H7 (cell line): ENCODE data around the gene GART. TPM values are rescaled to one million over a fixed set of nuclear protein-coding genes. Genes with fewer than 3 reads are reported as not detected.
"Not testable (repeated sequence)": the region's sequence is repeated elsewhere in the genome, so short reads cannot be mapped to it uniquely, and the experiment has no call there.

ENCODE experiments used
- DNase-seq: peaks from one replicate; pipeline ENCODE4 v3.0.0; 2012
- H3K27me3 ChIP-seq: 2 replicates; pipeline ENCODE4 v1.6.0; 2011; ENCODE audit warnings: mild to moderate bottlenecking, low read length; ENCODE audit not compliant: control insufficient read depth, insufficient read depth
- H3K36me3 ChIP-seq: replicated peaks from 2 replicates; pipeline ENCODE4 v1.5.1; 2011; ENCODE audit warnings: low read length; ENCODE audit not compliant: control insufficient read depth, insufficient read depth
- H3K4me3 ChIP-seq: 2 replicates; pipeline ENCODE4 v1.5.1; 2011; ENCODE audit warnings: low read depth, mild to moderate bottlenecking, control low read depth, low read length, moderate library complexity; ENCODE audit not compliant: insufficient read depth
- total RNA-seq: library from RNA; depleted of rRNA; stranded (reverse); fragments of >200 nt; shearing (Covaris generic); gene quantifications from 2 replicates; pipeline ENCODE4 v1.2.3, GENCODE V29; 2014; rRNA removed

GART gene
- total RNA-seq = 144 and 153 TPM in 2 replicates

GRCh38 chr21:33541756-33542639 lies at the start of gene GART:
GART (minus strand) TSS chr21:33542117; CDS start chr21:33539315, 2,802 bp downstream.
- Histone ChIP-seq H3K27me3 (no peaks in the 10 kb centered on the region), H3K4me3 (peak within 1 kb of the TSS; percentile 96), H3K36me3 (peaks cover 15% of the 10 kb centered on the region)
- peak; percentile 92 for DNase-seq

- Histone ChIP-seq H3K4me3 (peak within 1 kb of the TSS; percentile 88), H3K36me3 (peaks cover 2% of the 10 kb centered on the region), H3K27me3 (peaks cover 3% of the 10 kb centered on the region)
- DNase-seq = peak; percentile 99
These were observed 46.8 kb upstream of the GART start, which contains the start of gene DONSON for GRCh38 chr21:33588485-33589335. DONSON (minus strand) TSS chr21:33588684; CDS start chr21:33588641, 43 bp downstream.

GRCh38 chr21:33587792-33588484 lies 46.0 kb upstream of the GART start:
- Histone ChIP-seq H3K4me3 (peak overlapping the region; percentile 88), H3K27me3 (peaks cover 3% of the 10 kb centered on the region), H3K36me3 (peaks cover 2% of the 10 kb centered on the region)
- peak; percentile 75 for DNase-seq

- peaks cover 3% of the 10 kb centered on the region for H3K27me3 ChIP-seq
- no peak overlapping the region for H3K4me3 ChIP-seq
- DNase-seq = no peak
- peaks cover 2% of the 10 kb centered on the region for H3K36me3 ChIP-seq
These were observed 45.0 kb upstream of the GART start for GRCh38 chr21:33586927-33587326.

- DNase-seq = no peak
- H3K36me3 ChIP-seq = peaks cover 3% of the 10 kb centered on the region
- H3K27me3 ChIP-seq = peaks cover 3% of the 10 kb centered on the region
- H3K4me3 ChIP-seq = no peak overlapping the region
These were observed 42.5 kb upstream of the GART start for GRCh38 chr21:33584455-33584854.

- no peak for DNase-seq
- H3K27me3 ChIP-seq = no peaks in the 10 kb centered on the region
- H3K36me3 ChIP-seq = peaks cover 16% of the 10 kb centered on the region
- H3K4me3 ChIP-seq = no peak overlapping the region
These were observed 37.1 kb upstream of the GART start for GRCh38 chr21:33578959-33579542.

GRCh38 chr21:33578214-33578613 lies 36.3 kb upstream of the GART start:
- Histone ChIP-seq H3K36me3 (peaks cover 17% of the 10 kb centered on the region), H3K27me3 (no peaks in the 10 kb centered on the region), H3K4me3 (no peak overlapping the region)
- no peak for DNase-seq

- not testable (repeated sequence) for H3K27me3 ChIP-seq, H3K4me3 ChIP-seq, DNase-seq
- peaks cover 22% of the 10 kb centered on the region for H3K36me3 ChIP-seq
These were observed 34.8 kb upstream of the GART start for GRCh38 chr21:33576741-33577141.

GRCh38 chr21:33572350-33572749 lies 30.4 kb upstream of the GART start:
- peaks cover 35% of the 10 kb centered on the region for H3K36me3 ChIP-seq
- DNase-seq = no peak

GRCh38 chr21:33569991-33570390 lies 28.1 kb upstream of the GART start:
- Histone ChIP-seq H3K36me3 (peaks cover 27% of the 10 kb centered on the region), H3K4me3 (no peak overlapping the region), H3K27me3 (no peaks in the 10 kb centered on the region)
- no peak for DNase-seq

More at GRCh38 chr21:33572350-33572749, 30.4 kb upstream of the GART start:
- H3K4me3 ChIP-seq = no peak overlapping the region
- H3K27me3 ChIP-seq = no peaks in the 10 kb centered on the region

GRCh38 chr21:33568448-33568847 lies 26.5 kb upstream of the GART start:
- Histone ChIP-seq H3K36me3 (peaks cover 22% of the 10 kb centered on the region), H3K4me3 (no peak overlapping the region), H3K27me3 (no peaks in the 10 kb centered on the region)
- no peak for DNase-seq

GRCh38 chr21:33567914-33568313 lies 26.0 kb upstream of the GART start:
- no peak for DNase-seq
- no peaks in the 10 kb centered on the region for H3K27me3 ChIP-seq
- H3K4me3 ChIP-seq = no peak overlapping the region
- H3K36me3 ChIP-seq = peaks cover 20% of the 10 kb centered on the region

- Histone ChIP-seq H3K36me3 (peaks cover 18% of the 10 kb centered on the region), H3K4me3 (no peak overlapping the region), H3K27me3 (no peaks in the 10 kb centered on the region)
- no peak for DNase-seq
These were observed 24.6 kb upstream of the GART start for GRCh38 chr21:33566514-33566913.

- no peak for DNase-seq
- no peak overlapping the region for H3K4me3 ChIP-seq
- peaks cover 32% of the 10 kb centered on the region for H3K36me3 ChIP-seq
- H3K27me3 ChIP-seq = no peaks in the 10 kb centered on the region
These were observed 20.5 kb upstream of the GART start for GRCh38 chr21:33562389-33562788.
